Jurkat, Clone E6-1 (cell line): ENCODE measurements around the gene SLTM.
"Not testable (repeated sequence)": the region's sequence is repeated elsewhere in the genome, so short reads cannot be mapped to it uniquely, and the experiment has no call there.

Source experiments
- DNase-seq: peaks from one replicate; pipeline ENCODE4 v3.0.0-alpha.2; 2011; ENCODE audit warnings: low read depth, low spot score
- H3K4me3 ChIP-seq: 2 replicates; pipeline ENCODE4 v1.5.1; 2011; ENCODE audit warnings: mild to moderate bottlenecking, low read length, control low read depth, moderate library complexity

The SLTM gene

GRCh38 chr15:58839485-58839884 lies 94.0 kb downstream of the SLTM start:
- H3K4me3 ChIP-seq = no peak overlapping the region
- peak; percentile 14 for DNase-seq

- not testable (repeated sequence) for H3K4me3 ChIP-seq, DNase-seq
These were observed 99.6 kb downstream of the SLTM start for GRCh38 chr15:58833681-58834426.

GRCh38 chr15:58830556-58830955 lies 102.9 kb downstream of the SLTM start:
- no peak for DNase-seq

More at GRCh38 chr15:58830556-58830955, 102.9 kb downstream of the SLTM start:
- H3K4me3 ChIP-seq = no peak overlapping the region
